GF-D8 (cell line): ENCODE results near the gene PCA3.
"Not testable (repeated sequence)": the region's sequence is repeated elsewhere in the genome, so short reads cannot be mapped to it uniquely, and the experiment has no call there.

ENCODE experiments used
- DNase-seq: peaks from one replicate; lab custom pipeline; 2025; lab: John Stamatoyannopoulos, UW

PCA3 gene

GRCh38 chr9:76764138-76764537 lies at the start of gene PCA3:
Gene PCA3, plus strand, starts transcription at chr9:76764438.
- no peak for DNase-seq

- no peak for DNase-seq
Measured at GRCh38 chr9:76716085-76716672, 48.1 kb upstream of the PCA3 start.

- DNase-seq: no peak
Measured at GRCh38 chr9:76717176-76717575, 47.1 kb upstream of the PCA3 start.

DNA sequence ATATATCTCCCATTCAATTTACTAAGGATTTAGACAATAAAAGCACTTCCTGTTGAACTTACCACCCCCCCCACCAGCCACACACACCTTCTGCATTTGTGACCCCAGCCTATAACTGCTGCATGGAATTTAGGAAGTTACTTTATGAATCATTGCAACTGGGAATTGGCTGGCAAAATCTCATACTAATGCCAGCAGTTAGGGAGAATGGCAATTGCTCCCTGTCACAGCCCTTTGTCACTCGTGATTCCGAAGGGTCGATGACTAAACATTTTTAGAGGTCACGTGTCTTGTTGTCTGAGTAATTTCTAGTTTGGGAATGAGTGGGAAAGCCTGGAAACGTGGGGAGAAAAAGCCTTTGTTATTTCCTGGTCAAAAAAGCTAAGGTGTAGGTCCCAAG lies 46.6 kb upstream of the PCA3 start:
- no peak for DNase-seq

GRCh38 chr9:76718166-76718565 lies 46.1 kb upstream of the PCA3 start:
- no peak for DNase-seq

DNA sequence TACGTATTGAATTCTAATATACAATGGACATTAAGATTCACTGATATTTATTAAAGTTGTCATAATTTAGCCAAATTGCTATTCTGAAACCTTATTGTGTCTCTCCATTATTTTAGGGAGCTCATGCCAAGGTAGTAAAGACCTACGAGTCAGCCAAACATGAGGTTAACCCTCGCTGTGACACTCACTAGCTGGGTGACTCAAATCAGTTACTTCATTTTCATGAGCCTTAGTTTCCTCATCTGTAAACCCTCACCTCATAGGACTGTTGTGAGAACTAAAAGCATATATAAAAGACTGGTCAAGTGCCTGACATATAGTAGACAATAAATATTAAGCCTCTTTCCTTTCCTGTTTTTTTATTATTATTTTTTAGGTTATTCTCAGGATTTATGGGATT lies 44.0 kb upstream of the PCA3 start:
- DNase-seq: no peak

DNA sequence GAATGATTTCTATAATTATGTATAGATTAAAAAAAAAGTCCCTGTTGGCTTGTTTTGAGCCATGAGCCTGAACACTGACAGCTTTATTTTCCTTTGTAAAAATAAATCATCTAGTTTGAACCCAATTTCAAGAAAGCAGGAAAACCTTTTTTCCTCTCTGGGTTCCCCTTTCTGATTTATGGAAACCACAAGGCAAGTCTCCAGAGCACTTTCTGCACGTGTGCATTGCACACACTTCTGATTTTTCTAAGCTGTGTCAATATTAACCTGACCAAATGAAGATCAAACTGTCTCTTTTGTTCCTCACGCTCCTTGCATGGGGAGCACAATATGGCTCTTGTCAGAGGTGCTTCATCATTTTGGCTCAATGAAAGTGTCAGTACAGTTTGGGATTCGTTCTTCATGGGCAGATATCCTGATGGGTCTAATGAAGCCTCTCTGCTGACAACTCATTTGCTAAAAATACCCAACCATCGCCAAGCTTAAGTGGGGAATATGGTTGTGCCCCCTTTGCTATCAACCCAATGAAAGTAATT lies 39.2 kb upstream of the PCA3 start:
- no peak for DNase-seq

- no peak for DNase-seq
Measured at GRCh38 chr9:76725885-76726284, 38.4 kb upstream of the PCA3 start.

DNA sequence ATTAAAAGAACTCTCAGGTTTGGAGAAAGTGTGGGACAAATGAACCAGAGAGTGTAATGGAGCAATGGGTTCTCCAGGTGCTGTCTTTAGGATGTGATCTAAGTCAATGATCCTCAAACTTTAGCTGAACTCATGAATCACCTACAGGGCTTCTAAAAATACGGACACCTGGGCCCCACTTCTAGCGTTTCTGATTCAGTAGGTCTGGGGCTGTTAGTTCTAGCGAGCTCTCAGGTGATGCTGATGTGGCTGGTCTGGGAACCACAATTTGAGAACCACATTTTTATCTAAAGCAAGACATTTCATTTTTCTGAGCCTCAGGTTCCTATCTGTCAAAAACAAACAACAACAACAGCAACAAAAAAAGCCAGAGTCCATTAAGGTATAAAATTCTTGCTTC lies 35.1 kb upstream of the PCA3 start:
- DNase-seq: no peak

DNA sequence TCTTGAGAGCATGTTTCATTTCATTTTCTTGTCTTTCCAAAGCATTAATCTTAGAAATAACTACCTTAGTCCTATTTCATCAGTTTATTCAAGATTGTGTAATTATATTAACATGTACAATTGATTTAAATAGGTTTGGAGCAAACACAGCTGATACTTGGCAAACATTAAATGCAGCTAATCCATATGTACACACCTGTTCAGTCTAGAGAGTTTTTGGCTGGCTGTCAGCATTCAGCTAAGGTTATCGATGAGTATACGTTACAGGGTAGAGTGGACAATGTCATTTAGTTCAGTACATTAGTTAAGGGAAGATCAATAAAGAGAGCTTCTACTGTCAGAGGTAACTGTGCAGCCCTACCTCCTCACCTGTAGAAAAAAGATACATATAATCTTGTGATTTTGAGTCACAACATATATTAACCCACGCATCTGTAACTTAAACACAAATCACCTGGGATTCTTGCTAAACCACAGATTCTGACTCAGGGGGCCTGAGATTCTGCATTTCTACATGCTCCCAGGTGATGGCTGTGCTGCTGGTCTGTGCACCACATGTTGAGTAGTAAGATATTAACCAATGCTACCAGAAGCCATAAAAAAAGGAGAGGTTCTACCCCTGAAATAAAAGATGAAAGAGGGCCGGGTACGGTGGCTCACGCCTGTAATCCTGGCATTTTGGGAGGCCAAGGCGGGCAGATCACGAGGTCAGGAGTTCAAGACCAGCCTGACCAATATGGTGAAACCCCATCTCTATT lies 34.1 kb upstream of the PCA3 start:
- DNase-seq: no peak

- DNase-seq: no peak
Measured at GRCh38 chr9:76730801-76731200, 33.4 kb upstream of the PCA3 start.

DNA sequence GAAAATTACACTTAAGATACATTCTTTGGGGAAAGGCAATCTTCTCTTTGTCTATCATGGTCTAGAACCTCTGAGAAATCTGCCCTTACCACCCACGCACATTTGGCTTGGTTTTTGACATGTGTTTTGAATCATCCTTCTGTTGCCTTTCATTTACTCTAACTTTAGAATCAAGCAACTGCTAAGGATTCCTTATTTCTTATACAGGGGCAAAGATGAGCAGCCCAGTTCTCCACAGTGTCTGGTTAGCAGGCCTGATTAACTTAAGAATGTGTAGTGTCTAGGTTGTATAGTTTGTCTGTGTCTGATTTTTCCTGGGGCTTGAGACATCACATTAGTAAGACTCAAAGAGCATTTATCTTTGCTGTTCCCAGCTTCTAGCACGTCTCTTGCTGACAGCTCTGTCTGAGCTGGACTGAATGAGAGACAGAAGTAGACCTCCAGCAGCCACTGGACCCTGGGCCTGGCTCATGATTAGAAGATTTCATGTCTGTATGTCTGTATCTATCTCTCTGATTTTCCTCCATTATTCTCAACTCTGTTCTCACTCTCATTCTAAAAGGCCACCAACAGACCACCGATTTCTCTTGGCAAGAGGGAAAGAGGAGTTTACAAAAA lies 31.8 kb upstream of the PCA3 start:
- no peak for DNase-seq

GRCh38 chr9:76733096-76733495 lies 31.1 kb upstream of the PCA3 start:
- DNase-seq: no peak

- no peak for DNase-seq
Measured at GRCh38 chr9:76734716-76735115, 29.5 kb upstream of the PCA3 start.

DNA sequence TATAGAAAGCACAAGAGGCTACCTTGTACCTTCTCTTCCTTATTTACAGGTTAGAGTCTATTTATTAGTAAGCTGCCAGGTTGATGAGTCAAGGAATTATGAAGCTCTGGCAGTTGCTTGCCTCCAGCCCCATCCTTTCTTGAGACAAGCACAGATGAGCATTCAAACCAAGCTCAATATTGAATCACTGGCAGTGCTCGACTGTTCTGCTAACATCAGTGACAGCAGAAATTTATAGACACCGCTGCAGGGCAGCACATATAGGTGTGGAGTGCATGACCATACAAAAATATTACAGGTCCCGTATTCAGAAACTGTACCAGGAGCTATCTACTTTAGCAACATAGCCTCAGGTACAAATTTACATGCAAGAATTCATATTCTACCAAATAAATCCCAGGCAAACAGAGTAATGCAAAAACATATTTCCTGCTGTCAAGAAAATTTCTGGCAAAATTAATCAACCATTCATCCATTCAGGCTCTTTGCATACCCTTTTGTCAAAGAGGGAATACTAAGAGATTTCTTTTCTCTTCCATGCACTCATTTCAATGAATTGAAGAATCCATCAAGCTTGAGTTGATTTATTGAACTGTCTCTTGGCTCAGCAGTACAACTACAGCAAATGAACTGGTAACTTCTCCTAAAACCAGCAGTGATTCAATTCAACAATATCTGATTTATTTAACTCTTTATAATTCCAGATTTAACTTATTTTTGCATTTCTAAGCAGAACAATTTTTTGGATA lies 26.9 kb upstream of the PCA3 start:
- no peak for DNase-seq

DNA sequence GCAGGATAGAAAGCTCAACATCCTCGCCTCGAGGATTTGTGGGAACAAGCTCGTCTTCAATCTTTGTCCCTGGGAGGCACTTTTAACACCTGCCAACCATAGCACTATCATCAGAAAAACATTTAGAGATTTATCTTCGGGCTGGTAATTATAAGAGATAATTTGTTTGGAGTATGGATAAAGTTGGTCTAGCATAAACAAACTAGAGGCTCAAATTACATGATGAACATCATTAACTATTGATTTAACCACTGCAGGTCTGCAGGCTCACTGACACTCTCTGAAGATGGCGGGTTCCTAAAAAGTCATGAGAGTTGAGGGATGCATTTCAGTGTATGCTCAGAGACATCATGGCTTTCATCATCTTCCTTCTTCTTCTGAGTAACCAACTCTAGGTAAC lies 25.8 kb upstream of the PCA3 start:
- DNase-seq: no peak

DNA sequence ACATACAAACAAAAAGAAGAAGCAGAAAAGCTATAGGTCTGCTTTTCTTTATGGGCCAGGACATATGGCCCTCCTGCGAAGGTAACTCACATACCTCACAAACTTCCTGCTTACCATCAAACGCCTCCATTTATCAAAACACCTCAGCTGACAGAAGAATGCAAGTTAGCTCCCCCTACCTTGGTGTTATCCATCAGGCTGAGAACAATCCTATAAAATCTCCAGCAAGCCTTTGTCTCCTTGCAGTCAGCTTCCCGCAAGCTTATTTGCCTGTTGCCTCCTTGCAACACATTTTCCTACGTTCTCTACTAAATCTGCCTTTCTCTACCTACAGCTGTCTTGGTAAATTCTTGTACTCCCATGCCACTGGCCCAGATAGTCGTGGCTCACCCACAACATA lies 22.7 kb upstream of the PCA3 start:
- no peak for DNase-seq

GRCh38 chr9:76742890-76743289 lies 21.3 kb upstream of the PCA3 start:
- not testable (repeated sequence) for DNase-seq

GRCh38 chr9:76743931-76744330 lies 20.3 kb upstream of the PCA3 start:
- DNase-seq: no peak

DNA sequence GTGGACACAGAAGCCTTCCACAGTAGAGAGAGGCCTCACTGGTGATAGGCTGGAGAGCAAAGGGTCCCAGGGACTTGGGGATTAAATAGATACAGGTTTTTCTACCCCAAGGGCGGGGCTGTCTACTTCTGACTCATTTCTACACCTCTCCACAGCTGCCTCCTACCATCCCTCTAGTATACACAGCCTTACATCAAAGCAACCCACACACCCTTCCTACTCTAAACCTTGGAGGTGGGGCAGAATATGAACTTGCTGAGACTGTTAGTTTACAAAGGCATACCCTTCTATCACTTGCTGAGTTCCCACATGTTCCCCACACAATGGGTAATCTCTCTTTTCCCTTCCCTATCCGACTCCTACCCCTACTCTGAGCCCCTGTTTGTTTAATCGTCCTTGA lies 19.9 kb upstream of the PCA3 start:
- no peak for DNase-seq

GRCh38 chr9:76751001-76751400 lies 13.2 kb upstream of the PCA3 start:
- DNase-seq: no peak

- no peak for DNase-seq
Measured at GRCh38 chr9:76756268-76756640, 8.0 kb upstream of the PCA3 start.
